Left lobe of liver (tissue), 2 donors: Measurements from ENCODE around the gene PLEKHA4. TPM values are rescaled to one million over a fixed set of nuclear protein-coding genes. Genes with fewer than 3 reads are reported as not detected.
A peak's percentile ranks its signal among the peaks of the same experiment; 100 is the strongest.
"Not testable (repeated sequence)": the region's sequence is repeated elsewhere in the genome, so short reads cannot be mapped to it uniquely, and the experiment has no call there.

Source experiments
- ATAC-seq: fragments of 200-7000 bp; cut with Tn5 transposase; one replicate; pipeline ENCODE4 v1.9.1; 2020; ENCODE audit warnings: mild to moderate bottlenecking, moderate library complexity
- DNase-seq: peaks from one replicate; pipeline ENCODE4 v3.0.0-alpha.2; 2020; ENCODE audit warnings: low spot score
- total RNA-seq: library from RNA; stranded (reverse); gene quantifications from one replicate; pipeline ENCODE4 v1.2.1, GENCODE V29; 2021
- donor health status: DM: no; HTN: no; CAD: no; lungs with moderate emphysema.
- donor health status: DM: no; HTN: yes; CAD: no.

PLEKHA4 gene
- total RNA-seq, 1 donor from 2014 or later, result 7.6 TPM

- DNase-seq (no peak), ATAC-seq (no peak)
These were observed 687 bp downstream of the PLEKHA4 start for GRCh38 chr19:48867746-48868113.

- DNase-seq, result no peak
- ATAC-seq, result no peak
These were observed 1.2 kb downstream of the PLEKHA4 start for GRCh38 chr19:48867123-48867745.

- no peak for DNase-seq
- ATAC-seq, result no peak
These were observed 1.7 kb downstream of the PLEKHA4 start for GRCh38 chr19:48866692-48867091.

- ATAC-seq (no peak), DNase-seq (no peak)
These were observed 5.6 kb downstream of the PLEKHA4 start for GRCh38 chr19:48862827-48863226.

GRCh38 chr19:48861313-48861712 lies 7.1 kb downstream of the PLEKHA4 start:
- DNase-seq, result no peak

GRCh38 chr19:48859711-48860572 lies 8.5 kb downstream of the PLEKHA4 start:
- peak; percentile 83 for ATAC-seq
- DNase-seq, result peak; percentile 67

More at GRCh38 chr19:48861313-48861712, 7.1 kb downstream of the PLEKHA4 start:
- ATAC-seq, result no peak

GRCh38 chr19:48858984-48859710 lies 9.3 kb downstream of the PLEKHA4 start:
- DNase-seq (no peak), ATAC-seq (peak; percentile 15)

GRCh38 chr19:48856921-48857320 lies 11.5 kb downstream of the PLEKHA4 start:
- DNase-seq (no peak), ATAC-seq (no peak)

GRCh38 chr19:48854103-48854502 lies 14.3 kb downstream of the PLEKHA4 start:
- DNase-seq (no peak), ATAC-seq (no peak)

GRCh38 chr19:48853483-48853882 lies 14.9 kb downstream of the PLEKHA4 start:
- DNase-seq (no peak), ATAC-seq (no peak)

- ATAC-seq, result no peak
- no peak for DNase-seq
These were observed 16.1 kb downstream of the PLEKHA4 start for GRCh38 chr19:48852292-48852691.

- not testable (repeated sequence) for ATAC-seq
These were observed 21.8 kb downstream of the PLEKHA4 start for GRCh38 chr19:48846659-48847058.

GRCh38 chr19:48845384-48845783 lies 23.0 kb downstream of the PLEKHA4 start:
- ATAC-seq (no peak), DNase-seq (no peak)

More at GRCh38 chr19:48846659-48847058, 21.8 kb downstream of the PLEKHA4 start:
- not testable (repeated sequence) for DNase-seq

- DNase-seq, result no peak
- no peak for ATAC-seq
These were observed 23.9 kb downstream of the PLEKHA4 start for GRCh38 chr19:48844472-48844871.

- ATAC-seq, result peak; percentile 83
These were observed 25.6 kb downstream of the PLEKHA4 start for GRCh38 chr19:48842789-48843162.

GRCh38 chr19:48841571-48841970 lies 26.8 kb downstream of the PLEKHA4 start:
- DNase-seq (no peak), ATAC-seq (no peak)

More at GRCh38 chr19:48842789-48843162, 25.6 kb downstream of the PLEKHA4 start:
- DNase-seq, result no peak

- ATAC-seq (no peak), DNase-seq (no peak)
These were observed 27.4 kb downstream of the PLEKHA4 start for GRCh38 chr19:48841047-48841446.

- DNase-seq (no peak), ATAC-seq (no peak)
These were observed 30.7 kb downstream of the PLEKHA4 start for GRCh38 chr19:48837687-48838086.

GRCh38 chr19:48837051-48837524 lies 31.3 kb downstream of the PLEKHA4 start:
- ATAC-seq, result peak; percentile 75

GRCh38 chr19:48836089-48837017 lies 32.1 kb downstream of the PLEKHA4 start, which contains the start of gene HSD17B14:
Gene HSD17B14 (minus strand): TSS chr19:48836491. CDS start chr19:48836411, 80 bp downstream.
- peak; percentile 43 for ATAC-seq

More at GRCh38 chr19:48837051-48837524, 31.3 kb downstream of the PLEKHA4 start:
- DNase-seq, result peak; percentile 84

More at GRCh38 chr19:48836089-48837017, 32.1 kb downstream of the PLEKHA4 start, which contains the start of gene HSD17B14:
- DNase-seq, result peak; percentile 56
